GM19455 (cell line): Measurements from ENCODE around the gene UBXN11.

Source experiments
- ATAC-seq: cut with Tn5 transposase; IDR thresholded peaks from one replicate; pipeline ENCODE4 v1.9.1; 2021; ENCODE audit not compliant: unreplicated experiment

UBXN11 gene

GRCh38 chr1:26276432-26276838 lies 30.0 kb downstream of the UBXN11 start:
- no peak for ATAC-seq

DNA sequence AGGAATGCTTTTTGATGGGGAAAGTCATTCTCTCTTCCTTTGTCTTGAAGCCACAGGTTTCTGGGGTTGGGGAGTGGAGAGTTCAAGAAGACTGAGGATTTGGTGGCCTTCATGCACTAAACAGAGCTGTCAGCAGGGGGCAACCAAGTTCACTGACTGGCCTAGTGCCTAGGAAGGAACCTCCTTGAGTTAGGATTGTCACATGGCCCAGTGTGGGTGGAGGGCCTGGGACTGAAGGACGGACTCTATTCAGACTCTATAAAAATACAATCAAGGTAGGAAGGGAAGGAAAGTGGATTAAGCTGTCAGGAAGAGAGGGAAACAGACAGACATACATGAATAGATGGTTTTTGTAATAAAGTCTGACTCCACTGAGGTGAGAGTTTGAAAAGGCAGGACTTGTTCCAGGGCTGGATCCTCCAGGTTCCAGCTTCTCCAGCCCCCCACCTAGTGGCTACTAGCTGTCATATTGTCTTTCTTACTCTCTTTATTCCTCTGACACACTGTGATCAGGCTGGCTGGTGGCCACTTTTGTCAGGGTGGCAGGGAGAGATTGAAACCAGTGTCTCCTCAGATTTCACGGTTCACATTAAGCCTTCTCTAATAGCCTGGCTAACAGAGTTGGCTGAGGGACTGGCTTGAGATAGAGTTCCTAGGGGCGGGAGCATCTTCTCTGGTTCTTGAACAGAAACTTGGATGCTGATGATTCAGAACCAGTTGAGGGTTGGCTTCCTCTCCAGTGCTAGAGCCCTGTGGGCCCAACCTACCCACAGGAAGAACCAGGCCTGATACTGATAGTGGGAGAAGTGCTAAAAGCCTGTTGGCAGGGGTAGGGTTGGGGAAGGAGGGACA lies 30.6 kb downstream of the UBXN11 start:
- no peak for ATAC-seq

DNA sequence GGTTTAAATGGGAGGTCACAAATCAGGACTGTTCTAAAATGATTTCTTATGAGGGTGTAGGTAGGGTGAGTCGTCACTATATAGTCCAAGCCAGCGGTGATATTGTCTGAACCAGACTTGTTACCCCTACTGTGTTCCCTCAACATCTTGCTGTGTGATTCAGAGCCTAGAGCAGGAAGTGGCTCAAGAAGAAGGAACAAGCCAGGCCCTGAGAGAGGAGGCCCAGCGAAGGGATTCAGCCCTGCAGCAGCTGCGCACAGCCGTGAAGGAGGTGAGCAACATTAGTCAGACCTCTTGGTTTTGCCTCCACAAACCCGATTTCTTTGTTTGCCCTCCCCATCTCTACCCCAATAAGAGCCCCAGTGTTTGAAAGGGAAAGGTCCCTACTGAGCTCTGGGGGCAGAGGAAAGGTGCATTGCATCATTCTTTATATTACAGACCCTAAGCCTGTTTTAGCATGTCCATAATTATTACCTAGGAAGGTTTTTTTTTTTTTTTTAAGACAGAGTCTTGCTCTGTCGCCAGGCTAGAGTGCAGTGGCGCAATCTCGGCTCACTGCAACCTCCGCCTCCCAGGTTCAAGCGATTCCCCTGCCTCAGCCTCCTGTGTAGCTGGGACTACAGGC lies 31.5 kb downstream of the UBXN11 start:
- no peak for ATAC-seq

DNA sequence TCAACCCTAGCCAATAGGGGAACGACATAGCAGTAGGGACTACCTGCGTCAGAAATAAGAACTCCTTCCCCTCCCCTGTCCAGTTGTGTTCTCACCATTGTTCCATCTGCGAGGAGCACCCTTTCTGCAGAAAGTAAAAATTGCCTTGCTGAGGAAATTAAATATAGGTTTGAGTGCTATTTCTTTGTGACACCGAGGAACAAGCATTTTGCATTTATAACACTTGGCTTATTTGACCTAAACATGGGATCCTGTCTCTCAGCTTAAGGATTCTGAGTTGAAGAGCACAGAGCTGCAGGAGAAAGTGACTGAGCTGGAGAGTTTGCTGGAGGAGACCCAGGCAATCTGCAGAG lies 37.3 kb downstream of the UBXN11 start:
- ATAC-seq: no peak

DNA sequence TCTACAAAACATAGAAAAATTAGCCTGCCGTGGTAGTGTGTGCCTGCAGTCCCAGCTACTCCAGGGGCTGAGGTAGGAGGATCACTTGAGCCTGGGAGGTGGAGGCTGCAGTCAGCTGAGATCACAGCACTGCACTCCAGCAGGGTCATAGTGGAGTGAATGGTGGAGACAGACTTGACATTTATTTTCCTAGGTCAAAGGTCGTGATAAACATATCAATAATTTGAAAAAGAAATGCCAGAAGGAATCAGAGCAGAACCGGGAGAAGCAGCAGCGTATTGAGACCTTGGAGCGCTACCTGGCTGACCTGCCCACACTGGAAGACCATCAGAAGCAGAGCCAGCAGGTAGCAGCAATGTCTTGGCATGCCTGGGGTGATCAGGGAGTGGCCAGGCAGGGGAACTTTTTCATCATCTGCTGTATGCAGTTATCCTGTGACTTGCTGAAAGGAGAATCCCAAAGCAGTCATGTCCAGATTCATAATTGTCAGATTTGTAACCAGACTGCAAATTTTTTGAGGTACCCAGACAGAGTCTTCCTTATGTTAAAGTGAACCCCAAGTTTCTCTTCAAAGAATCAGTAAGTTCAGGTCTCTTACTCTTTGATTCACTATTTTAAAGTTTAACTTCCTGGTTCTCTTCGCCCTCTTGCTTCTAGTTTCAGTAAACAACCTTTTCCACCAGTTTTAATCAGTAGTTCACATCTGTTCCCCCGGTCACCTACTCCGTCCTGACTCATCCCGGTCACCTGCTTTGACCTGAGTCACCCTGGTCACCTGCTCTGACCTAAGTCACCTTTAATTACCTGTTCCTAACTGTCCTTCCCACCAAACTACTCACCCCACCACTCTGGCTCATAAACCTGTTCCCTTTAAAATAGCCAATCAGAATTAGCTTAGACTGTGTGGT lies 37.9 kb downstream of the UBXN11 start:
- no peak for ATAC-seq

DNA sequence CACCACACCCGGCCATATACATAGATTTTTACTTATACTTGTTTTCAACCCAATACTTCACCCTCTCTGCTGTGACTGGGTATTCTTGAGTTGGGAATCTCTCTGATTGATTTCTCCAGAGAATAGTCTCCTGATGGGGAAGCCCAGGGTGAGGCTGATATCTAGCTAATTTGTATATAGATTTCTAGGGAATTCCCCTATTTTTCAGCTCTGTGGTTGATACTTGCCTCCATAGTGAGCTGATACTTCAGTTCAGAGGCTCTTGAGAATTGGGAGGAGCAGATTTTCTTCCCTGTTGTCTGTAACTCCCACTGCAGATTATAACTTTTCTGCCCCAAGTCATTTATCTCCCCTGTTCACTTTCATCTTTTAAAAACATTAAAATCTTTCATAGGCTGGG lies 41.0 kb downstream of the UBXN11 start:
- ATAC-seq: no peak

DNA sequence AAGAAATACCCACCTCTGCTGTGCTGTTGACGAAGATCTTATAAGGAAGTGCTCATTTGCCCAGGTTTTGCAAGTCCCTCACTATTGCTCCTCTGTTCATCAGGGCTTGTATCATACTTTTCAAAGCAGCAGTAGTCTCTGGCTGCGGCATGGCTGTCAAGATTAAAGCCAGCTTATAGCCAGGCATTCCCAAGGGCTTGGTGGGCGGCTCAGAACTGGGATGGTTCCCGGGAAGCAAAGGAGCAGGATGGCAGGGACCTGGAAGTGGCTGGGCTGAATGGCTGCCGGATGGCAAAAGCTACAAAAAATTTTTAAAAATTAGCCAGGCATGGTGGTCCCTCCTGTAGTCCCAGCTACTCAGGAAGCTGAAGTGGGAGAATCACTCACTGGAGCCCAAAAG lies 43.2 kb downstream of the UBXN11 start:
- ATAC-seq: no peak

DNA sequence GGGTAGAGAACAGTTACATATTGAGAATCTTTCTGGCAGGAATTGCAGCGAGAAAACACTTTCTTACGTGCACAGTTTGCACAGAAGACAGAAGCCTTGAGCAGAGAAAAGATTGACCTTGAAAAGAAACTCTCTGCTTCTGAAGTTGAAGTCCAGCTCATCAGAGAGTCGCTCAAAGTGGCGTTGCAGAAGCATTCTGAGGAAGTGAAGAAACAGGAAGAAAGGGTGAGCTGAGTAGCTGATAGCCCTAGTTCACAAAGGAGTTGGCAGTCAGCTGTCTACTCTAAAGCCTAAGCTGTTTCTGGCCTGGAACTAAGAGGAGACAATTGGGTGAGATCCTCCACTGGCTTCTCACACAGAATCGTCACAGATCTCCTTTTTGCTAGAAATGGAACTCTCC lies 46.9 kb downstream of the UBXN11 start:
- no peak for ATAC-seq

DNA sequence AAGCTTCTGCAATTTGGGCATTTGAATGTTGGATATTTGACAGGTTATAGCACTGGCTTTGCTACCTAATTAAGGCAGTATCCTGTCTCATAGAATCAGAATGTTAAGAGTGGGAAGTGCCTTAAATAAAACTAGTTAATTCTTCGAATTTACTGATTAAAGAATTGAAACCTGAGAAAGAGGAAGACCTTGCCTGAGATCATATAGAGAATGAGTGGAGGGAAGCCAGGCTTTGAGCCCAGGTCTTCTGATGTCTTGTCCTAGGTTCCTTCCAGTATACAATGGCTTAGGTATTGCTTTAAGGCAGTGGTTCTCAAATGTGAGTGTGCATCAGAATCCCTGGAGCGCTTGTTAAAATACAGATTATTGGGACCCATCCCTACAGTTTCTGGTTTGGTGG lies 47.4 kb downstream of the UBXN11 start:
- ATAC-seq: no peak

GRCh38 chr1:26257222-26257621 lies 49.2 kb downstream of the UBXN11 start:
- ATAC-seq: no peak

DNA sequence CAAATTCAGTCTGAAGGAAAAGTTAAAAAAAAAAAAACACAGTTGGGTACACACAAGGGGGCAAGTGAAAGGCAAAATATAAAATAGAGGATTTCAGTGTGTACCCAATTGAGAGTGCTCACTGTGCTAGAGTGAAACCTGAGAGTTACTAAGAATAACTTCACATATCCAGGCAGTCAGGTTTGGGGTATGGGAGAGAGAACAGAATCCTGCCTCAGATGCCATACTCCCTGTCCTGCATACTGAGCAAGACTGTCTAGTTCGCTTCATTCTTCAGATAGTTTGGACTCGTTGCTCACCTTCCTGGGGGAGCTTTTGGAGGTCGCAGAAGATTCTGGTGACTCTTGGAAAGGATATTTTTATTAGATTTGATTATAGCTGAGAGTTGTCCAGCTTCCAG lies 52.0 kb downstream of the UBXN11 start:
- no peak for ATAC-seq

DNA sequence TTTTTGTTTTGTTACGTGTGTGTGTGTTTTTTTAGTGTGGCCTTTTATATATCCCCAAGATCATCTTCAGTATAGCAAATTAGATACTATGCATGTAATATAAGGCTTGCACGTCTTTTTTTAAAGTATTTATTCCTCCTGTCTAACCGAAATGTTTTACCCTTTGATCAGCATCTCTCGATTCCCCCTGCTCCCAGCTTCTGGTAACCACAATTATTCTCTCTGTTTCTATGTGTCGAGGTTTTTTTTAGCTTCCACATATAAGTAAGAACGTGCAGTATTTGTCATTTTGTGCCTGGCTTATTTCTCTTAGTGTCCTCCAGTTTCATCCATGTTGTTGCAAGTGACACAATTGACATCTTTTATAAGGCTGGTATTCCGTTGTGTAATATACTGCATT lies 53.7 kb downstream of the UBXN11 start:
- no peak for ATAC-seq

GRCh38 chr1:26239936-26240335 lies 66.5 kb downstream of the UBXN11 start:
- no peak for ATAC-seq

- ATAC-seq: no peak
Measured at GRCh38 chr1:26237230-26237966, 69.0 kb downstream of the UBXN11 start.

DNA sequence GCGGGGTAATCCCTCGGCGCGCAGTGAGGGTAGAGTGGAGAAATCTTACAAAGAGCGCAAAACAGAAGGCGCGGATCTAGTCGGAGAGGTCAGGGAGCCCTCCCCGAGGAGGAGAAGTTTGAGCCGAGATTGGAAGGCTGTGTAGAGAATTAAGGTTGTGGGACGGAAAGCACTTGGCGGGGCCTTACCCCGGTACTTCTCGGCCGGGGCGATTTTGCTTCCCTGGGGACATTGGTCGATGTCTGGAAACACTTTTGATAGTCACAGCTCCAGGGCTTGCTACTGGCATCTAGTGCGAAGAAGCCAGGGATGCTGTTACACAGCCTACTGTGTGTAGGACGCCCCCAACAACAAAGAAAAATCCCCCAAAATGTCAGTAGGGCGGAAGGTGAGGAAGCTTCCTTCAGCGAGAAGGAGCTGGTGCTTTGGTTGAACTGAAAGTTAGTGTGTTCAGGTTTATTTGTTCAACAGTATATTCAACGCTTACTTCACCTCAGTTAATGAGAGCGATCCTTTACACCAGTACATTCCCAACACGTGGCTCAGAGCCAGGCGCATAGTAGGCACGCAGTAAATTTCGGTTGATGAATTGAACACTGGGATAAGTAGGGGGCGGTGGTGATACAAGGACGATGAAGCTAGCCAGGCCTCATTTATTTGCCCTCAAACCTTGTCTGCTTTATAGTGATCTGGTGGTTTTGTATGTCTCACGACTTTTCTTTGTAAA lies 71.6 kb downstream of the UBXN11 start:
- ATAC-seq: no peak

GRCh38 chr1:26233903-26234643 lies 72.4 kb downstream of the UBXN11 start, which contains the start of gene CEP85:
TSS of gene CEP85 (plus strand) at chr1:26234200. CDS start at chr1:26239784, 5,584 bp downstream.
- peak; percentile 87 for ATAC-seq
